Measurements from ENCODE around the gene CNTNAP5. TPM values are rescaled to one million over a fixed set of nuclear protein-coding genes. Genes with fewer than 3 reads are reported as not detected.

Gene CNTNAP5
- total RNA-seq, 2 experiments from 2014 or later, result not detected

GRCh38 chr2:124814968-124815745 is 790.1 kb downstream of the CNTNAP5 start:
- H3K4me1 Mint-ChIP-seq (ENCODE audit: low read depth), result no peaks in the 10 kb centered on the region
- no peaks in the 10 kb centered on the region for H3K9me3 Mint-ChIP-seq
- no peak overlapping the region for H3K4me3 Mint-ChIP-seq
- no peak for DNase-seq
- no peaks in the 10 kb centered on the region for H3K36me3 Mint-ChIP-seq (ENCODE audit: low read depth)
- no peak overlapping the region for H3K27ac Mint-ChIP-seq
- CTCF ChIA-PET, result no interaction called here
- intact Hi-C loops (cut with micrococcal nuclease), result no loop called here
- H3K27me3 Mint-ChIP-seq (ENCODE audit: low read depth), result no peaks in the 10 kb centered on the region

GRCh38 chr2:124816007-124816406 is 790.9 kb downstream of the CNTNAP5 start:
- Mint-ChIP-seq H3K4me3 (no peak overlapping the region), H3K36me3 (ENCODE audit: low read depth) (no peaks in the 10 kb centered on the region), H3K4me1 (ENCODE audit: low read depth) (no peaks in the 10 kb centered on the region), H3K27me3 (ENCODE audit: low read depth) (no peaks in the 10 kb centered on the region), H3K27ac (no peak overlapping the region), H3K9me3 (no peaks in the 10 kb centered on the region)
- intact Hi-C loops (cut with micrococcal nuclease), result no loop called here
- DNase-seq, result no peak
- CTCF ChIA-PET, result no interaction called here

DNA sequence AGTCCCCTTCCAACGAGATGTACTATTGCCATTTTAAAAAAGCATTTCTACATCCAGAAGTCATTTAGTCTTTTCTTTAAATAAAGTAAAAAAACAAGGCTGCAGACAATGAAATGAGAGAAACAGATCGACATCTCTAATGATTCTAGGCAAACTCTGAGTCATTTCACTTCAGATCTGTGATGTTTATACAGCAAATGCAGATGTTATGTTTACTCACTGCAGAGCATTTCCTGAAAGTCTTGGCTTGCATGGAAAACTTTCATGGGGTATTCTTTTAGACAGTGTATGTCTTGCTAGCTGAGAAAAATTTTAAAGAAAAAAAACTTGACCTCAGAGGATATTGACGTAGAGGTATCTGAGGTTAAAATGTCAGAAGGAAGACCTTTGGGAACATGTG is 797.4 kb downstream of the CNTNAP5 start:
- H3K36me3 Mint-ChIP-seq (ENCODE audit: low read depth), result no peaks in the 10 kb centered on the region
- CTCF ChIA-PET, result no interaction called here

GRCh38 chr2:124824441-124824840 is 799.4 kb downstream of the CNTNAP5 start:
- H3K27ac Mint-ChIP-seq, result no peak overlapping the region
- no peak for DNase-seq
- no peak overlapping the region for H3K4me3 Mint-ChIP-seq
- no peaks in the 10 kb centered on the region for H3K36me3 Mint-ChIP-seq (ENCODE audit: low read depth)
- intact Hi-C loops (cut with micrococcal nuclease), result no loop called here
- CTCF ChIA-PET, result no interaction called here
- H3K9me3 Mint-ChIP-seq, result peaks cover 2% of the 10 kb centered on the region
- H3K4me1 Mint-ChIP-seq (ENCODE audit: low read depth), result no peaks in the 10 kb centered on the region
- H3K27me3 Mint-ChIP-seq (ENCODE audit: low read depth), result no peaks in the 10 kb centered on the region

More for the DNA sequence above, 797.4 kb downstream of the CNTNAP5 start:
- DNase-seq, result no peak
- Mint-ChIP-seq H3K27me3 (ENCODE audit: low read depth) (no peaks in the 10 kb centered on the region), H3K4me1 (ENCODE audit: low read depth) (no peaks in the 10 kb centered on the region), H3K9me3 (no peaks in the 10 kb centered on the region), H3K27ac (no peak overlapping the region), H3K4me3 (no peak overlapping the region)
- intact Hi-C loops (cut with micrococcal nuclease), result no loop called here

DNA sequence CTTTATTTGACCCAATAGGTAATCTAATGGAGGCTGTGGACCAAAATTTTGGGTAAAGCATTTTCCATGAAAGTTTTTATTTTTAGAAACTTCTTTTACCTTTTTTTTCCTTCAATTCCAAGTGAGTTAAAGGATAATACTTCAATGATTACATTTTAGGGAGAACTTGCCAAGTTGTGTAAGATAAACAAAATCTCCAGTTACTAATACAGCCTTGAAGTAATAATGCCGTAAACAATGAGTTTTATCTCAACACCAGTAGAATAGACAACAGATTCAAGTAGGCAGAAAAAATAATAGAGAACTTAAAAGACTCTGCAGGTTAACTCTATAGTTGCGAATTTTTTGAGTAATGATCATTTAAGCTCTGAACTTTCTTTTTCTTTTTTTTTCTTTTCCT is 807.4 kb downstream of the CNTNAP5 start:
- no peak for DNase-seq
- H3K4me1 Mint-ChIP-seq (ENCODE audit: low read depth), result no peaks in the 10 kb centered on the region
- H3K36me3 Mint-ChIP-seq (ENCODE audit: low read depth), result no peaks in the 10 kb centered on the region
- no peak overlapping the region for H3K27ac Mint-ChIP-seq
- peaks cover 7% of the 10 kb centered on the region for H3K9me3 Mint-ChIP-seq
- CTCF ChIA-PET, result no interaction called here
- H3K27me3 Mint-ChIP-seq (ENCODE audit: low read depth), result no peaks in the 10 kb centered on the region
- no peak overlapping the region for H3K4me3 Mint-ChIP-seq
- intact Hi-C loops (cut with micrococcal nuclease), result no loop called here

DNA sequence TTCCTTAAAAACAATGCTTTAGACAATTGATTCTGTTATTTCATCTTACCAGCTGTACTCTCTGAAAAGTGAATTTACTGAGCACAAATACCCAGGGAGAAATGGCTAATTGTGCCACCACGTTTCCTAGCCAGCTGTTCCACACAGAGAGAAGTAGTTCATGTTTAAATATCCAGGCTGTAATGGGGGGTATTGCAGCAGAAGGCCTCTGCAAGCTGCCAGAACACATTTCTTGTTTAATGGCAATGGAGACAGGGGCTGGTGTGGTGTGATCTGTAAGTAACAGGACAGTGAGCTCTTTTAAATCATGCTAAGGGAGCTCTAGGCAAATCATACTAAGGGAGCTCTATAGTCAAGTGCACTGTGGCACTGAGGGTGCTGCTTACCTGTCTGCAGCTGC is 809.2 kb downstream of the CNTNAP5 start:
- peaks cover 5% of the 10 kb centered on the region for H3K9me3 Mint-ChIP-seq

DNA sequence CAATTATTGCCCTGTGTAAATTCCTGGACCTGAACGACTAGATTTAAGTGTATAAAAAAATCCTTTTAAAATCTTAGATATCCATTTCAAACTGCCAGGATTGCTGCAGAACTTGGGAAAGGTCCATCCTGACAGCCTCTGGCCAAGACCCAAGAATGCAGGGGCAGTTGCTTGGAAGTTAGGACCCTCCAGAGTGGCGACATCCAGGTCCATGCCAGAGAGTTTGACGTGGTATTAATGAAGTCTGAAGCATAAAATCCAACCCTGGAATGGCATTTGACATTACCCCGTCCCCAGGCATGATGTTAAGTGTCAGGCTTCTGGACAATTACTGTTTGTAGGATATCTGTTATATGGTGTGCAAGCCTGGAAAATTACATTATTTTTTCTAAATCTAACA is 810.2 kb downstream of the CNTNAP5 start:
- no peaks in the 10 kb centered on the region for H3K4me1 Mint-ChIP-seq (ENCODE audit: low read depth)
- DNase-seq, result no peak
- no peaks in the 10 kb centered on the region for H3K36me3 Mint-ChIP-seq (ENCODE audit: low read depth)
- no peaks in the 10 kb centered on the region for H3K27me3 Mint-ChIP-seq (ENCODE audit: low read depth)
- CTCF ChIA-PET, result no interaction called here
- H3K27ac Mint-ChIP-seq, result no peak overlapping the region
- peaks cover 5% of the 10 kb centered on the region for H3K9me3 Mint-ChIP-seq
- intact Hi-C loops (cut with micrococcal nuclease), result no loop called here
- H3K4me3 Mint-ChIP-seq, result no peak overlapping the region

More for the DNA sequence above, 809.2 kb downstream of the CNTNAP5 start:
- Mint-ChIP-seq H3K27me3 (ENCODE audit: low read depth) (no peaks in the 10 kb centered on the region), H3K4me1 (ENCODE audit: low read depth) (no peaks in the 10 kb centered on the region), H3K36me3 (ENCODE audit: low read depth) (no peaks in the 10 kb centered on the region), H3K27ac (no peak overlapping the region), H3K4me3 (no peak overlapping the region)
- CTCF ChIA-PET, result no interaction called here
- no peak for DNase-seq
- intact Hi-C loops (cut with micrococcal nuclease), result no loop called here

GRCh38 chr2:124836416-124836815 is 811.3 kb downstream of the CNTNAP5 start:
- Mint-ChIP-seq H3K4me3 (no peak overlapping the region), H3K27ac (no peak overlapping the region), H3K36me3 (ENCODE audit: low read depth) (no peaks in the 10 kb centered on the region), H3K27me3 (ENCODE audit: low read depth) (no peaks in the 10 kb centered on the region), H3K9me3 (peaks cover 6% of the 10 kb centered on the region), H3K4me1 (ENCODE audit: low read depth) (no peaks in the 10 kb centered on the region)
- CTCF ChIA-PET, result no interaction called here
- DNase-seq, result no peak
- intact Hi-C loops (cut with micrococcal nuclease), result no loop called here

DNA sequence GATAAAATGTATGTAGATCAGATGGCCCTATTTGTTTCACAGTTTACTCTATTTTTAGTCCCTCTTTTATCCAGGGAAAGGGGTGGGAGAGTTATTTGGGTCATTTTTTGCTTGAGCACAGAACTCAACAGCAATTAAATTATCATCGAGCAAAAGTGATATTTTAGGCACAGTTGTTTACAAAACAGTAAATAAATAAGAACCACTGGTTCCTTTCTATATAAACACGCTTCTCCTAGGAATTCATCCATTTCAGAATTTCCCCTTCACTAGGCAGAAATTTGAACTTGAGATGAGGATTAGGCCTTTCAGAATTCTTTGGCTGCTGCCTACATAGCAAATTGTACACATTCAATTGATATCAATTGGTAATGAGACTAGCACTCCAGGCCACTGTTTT is 812.4 kb downstream of the CNTNAP5 start:
- H3K9me3 Mint-ChIP-seq, result peaks cover 7% of the 10 kb centered on the region
- intact Hi-C loops (cut with micrococcal nuclease), result no loop called here
- H3K4me3 Mint-ChIP-seq, result no peak overlapping the region
- no peaks in the 10 kb centered on the region for H3K4me1 Mint-ChIP-seq (ENCODE audit: low read depth)
- H3K27me3 Mint-ChIP-seq (ENCODE audit: low read depth), result no peaks in the 10 kb centered on the region
- CTCF ChIA-PET, result no interaction called here
- DNase-seq, result no peak
- H3K27ac Mint-ChIP-seq, result no peak overlapping the region
- no peaks in the 10 kb centered on the region for H3K36me3 Mint-ChIP-seq (ENCODE audit: low read depth)

GRCh38 chr2:124838406-124838805 is 813.3 kb downstream of the CNTNAP5 start:
- no peak for DNase-seq
- Mint-ChIP-seq H3K27ac (no peak overlapping the region), H3K4me1 (ENCODE audit: low read depth) (no peaks in the 10 kb centered on the region), H3K36me3 (ENCODE audit: low read depth) (peaks cover 1% of the 10 kb centered on the region), H3K9me3 (peaks cover 7% of the 10 kb centered on the region), H3K4me3 (no peak overlapping the region), H3K27me3 (ENCODE audit: low read depth) (no peaks in the 10 kb centered on the region)
- intact Hi-C loops (cut with micrococcal nuclease), result no loop called here
- CTCF ChIA-PET, result no interaction called here

- H3K27me3 Mint-ChIP-seq (ENCODE audit: low read depth), result no peaks in the 10 kb centered on the region
- CTCF ChIA-PET, result no interaction called here
- H3K36me3 Mint-ChIP-seq (ENCODE audit: low read depth), result no peaks in the 10 kb centered on the region
- H3K9me3 Mint-ChIP-seq, result peaks cover 6% of the 10 kb centered on the region
- no peak overlapping the region for H3K4me3 Mint-ChIP-seq
- intact Hi-C loops (cut with micrococcal nuclease), result no loop called here
- H3K27ac Mint-ChIP-seq, result no peak overlapping the region
- no peak for DNase-seq
- no peaks in the 10 kb centered on the region for H3K4me1 Mint-ChIP-seq (ENCODE audit: low read depth)
Observed at GRCh38 chr2:124867247-124867646, 842.2 kb downstream of the CNTNAP5 start.

GRCh38 chr2:124874219-124874618 is 849.1 kb downstream of the CNTNAP5 start:
- intact Hi-C loops (cut with micrococcal nuclease), result no loop called here
- Mint-ChIP-seq H3K4me1 (ENCODE audit: low read depth) (no peaks in the 10 kb centered on the region), H3K9me3 (no peaks in the 10 kb centered on the region), H3K4me3 (no peak overlapping the region), H3K27me3 (ENCODE audit: low read depth) (no peaks in the 10 kb centered on the region), H3K36me3 (ENCODE audit: low read depth) (no peaks in the 10 kb centered on the region), H3K27ac (no peak overlapping the region)
- CTCF ChIA-PET, result no interaction called here
- DNase-seq, result no peak

- Mint-ChIP-seq H3K9me3 (no peaks in the 10 kb centered on the region), H3K27ac (no peak overlapping the region), H3K4me1 (ENCODE audit: low read depth) (no peaks in the 10 kb centered on the region), H3K36me3 (ENCODE audit: low read depth) (no peaks in the 10 kb centered on the region), H3K4me3 (no peak overlapping the region), H3K27me3 (ENCODE audit: low read depth) (no peaks in the 10 kb centered on the region)
- DNase-seq, result no peak
- intact Hi-C loops (cut with micrococcal nuclease), result no loop called here
- CTCF ChIA-PET, result no interaction called here
Observed at GRCh38 chr2:124874676-124875075, 849.6 kb downstream of the CNTNAP5 start.
